Stomach (tissue), 4 donors: ENCODE measurements around the gene C16orf89.

Experiments
- CTCF ChIP-seq, 7 experiments: fragments of 450-650 bp in 4 of 7; fragments of 200-600 bp in 3 of 7; sonication (generic) in 3 of 7; IDR thresholded peaks; one replicate each; pipeline ENCODE4 v1.5.1; 2016 to 2019; ENCODE audit warnings: antibody characterized with exemption in 7 of 7, control low read depth in 2 of 7, mild to moderate bottlenecking in 1 of 7
- POLR2A ChIP-seq, 4 donors: fragments of 450-650 bp; IDR thresholded peaks; one replicate each; pipeline ENCODE4 v1.6.1; 2016; ENCODE audit warnings: antibody characterized with exemption in 4 of 4, control low read depth in 2 of 4, mild to moderate bottlenecking in 1 of 4, moderate library complexity in 1 of 4
- POLR2AphosphoS5 ChIP-seq, 3 donors: sonication (generic); formaldehyde crosslinking; IDR thresholded peaks; one replicate each; pipeline ENCODE4 v1.6.1; 2016; ENCODE audit warnings: antibody characterized with exemption in 3 of 3

DNA sequence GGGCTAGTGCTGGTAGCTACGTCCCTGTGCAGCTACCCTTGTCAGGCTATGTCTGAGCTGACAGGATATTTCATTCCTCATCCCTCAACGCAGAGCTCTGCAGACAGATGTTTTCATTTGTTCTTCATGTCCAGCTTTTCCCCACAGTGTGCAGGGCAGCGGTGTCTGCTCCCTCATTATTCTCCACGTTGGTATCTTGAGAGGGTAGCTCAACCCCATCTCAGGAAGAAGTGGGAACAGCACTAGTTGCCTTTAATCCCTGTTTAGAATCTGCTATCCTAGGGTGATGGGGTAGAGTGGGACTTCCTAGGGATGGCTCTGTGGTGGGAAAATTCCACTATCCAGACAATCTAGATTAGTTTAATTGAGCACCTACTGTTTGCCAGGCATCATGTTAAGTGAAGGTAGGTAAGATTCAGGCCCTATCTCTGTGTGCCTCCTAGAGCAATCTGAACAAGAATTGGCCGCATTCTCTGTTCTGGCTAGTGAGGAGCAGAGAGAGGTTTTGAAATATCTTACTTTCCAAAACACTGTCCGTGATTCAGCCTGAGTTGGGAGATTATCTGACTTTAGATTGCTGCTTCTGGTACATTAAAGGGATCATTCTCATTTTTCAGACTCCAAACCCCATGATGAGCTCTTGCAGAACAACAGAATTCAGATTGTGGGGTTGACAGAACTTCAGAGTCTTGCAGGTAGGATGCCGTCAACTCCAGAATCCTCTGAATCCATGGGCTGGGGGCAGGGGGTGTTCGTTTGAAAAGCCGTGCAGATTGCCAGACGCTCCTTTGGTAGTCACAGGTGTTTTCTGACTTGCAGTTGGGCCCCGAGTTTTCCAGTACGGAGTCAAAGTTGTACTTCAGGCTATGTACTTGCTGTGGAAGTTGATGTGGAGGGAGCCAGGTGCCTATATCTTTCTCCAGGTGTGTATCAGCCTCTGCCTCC, 6.8 kb upstream of the C16orf89 start:
- TF ChIP-seq POLR2AphosphoS5 (IDR thresholded peaks at IDR 0.05) (no peak), CTCF (IDR thresholded peaks at IDR 0.05) (no peak), POLR2A (IDR thresholded peaks at IDR 0.05) (no peak)
